DND-41 (cell line): Measurements from ENCODE around the gene CACNA1A.

Experiments used
- EZH2 ChIP-seq: IDR thresholded peaks from 3 replicates; pipeline ENCODE4 v1.6.1; 2012; ENCODE audit warnings: borderline replicate concordance, low read depth, mild to moderate bottlenecking, moderate library complexity, low read length, inconsistent platforms; ENCODE audit not compliant: severe bottlenecking
- TF ChIP-seq, protein P1 (sequence below): IDR thresholded peaks from 2 replicates; pipeline ENCODE4 v1.5.1; 2012; ENCODE audit warnings: borderline replicate concordance, low read length, moderate library complexity, mild to moderate bottlenecking; ENCODE audit not compliant: poor library complexity, severe bottlenecking; ENCODE audit errors: extremely low read depth

DNA sequence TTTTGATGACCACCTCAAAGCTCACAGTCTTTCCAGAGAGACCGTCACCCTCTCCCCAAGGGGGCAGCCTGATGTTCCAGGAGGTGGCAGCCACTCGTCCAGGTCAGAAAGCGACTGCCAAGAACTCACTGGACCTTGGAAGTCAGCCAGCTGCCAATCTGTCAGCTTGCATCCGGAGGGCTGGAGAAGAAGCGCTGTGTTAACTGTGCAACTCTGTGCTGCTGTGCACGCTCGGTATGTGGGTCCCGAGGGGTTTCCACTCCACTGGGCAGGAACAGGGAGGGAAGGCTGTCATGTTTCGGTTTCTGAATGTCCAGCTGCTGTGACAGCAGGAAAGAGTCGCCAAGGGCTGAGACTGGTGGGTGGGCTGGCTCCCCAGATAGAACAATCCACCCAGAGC, 89.2 kb downstream of the CACNA1A start:
- TF ChIP-seq, protein P1, sequence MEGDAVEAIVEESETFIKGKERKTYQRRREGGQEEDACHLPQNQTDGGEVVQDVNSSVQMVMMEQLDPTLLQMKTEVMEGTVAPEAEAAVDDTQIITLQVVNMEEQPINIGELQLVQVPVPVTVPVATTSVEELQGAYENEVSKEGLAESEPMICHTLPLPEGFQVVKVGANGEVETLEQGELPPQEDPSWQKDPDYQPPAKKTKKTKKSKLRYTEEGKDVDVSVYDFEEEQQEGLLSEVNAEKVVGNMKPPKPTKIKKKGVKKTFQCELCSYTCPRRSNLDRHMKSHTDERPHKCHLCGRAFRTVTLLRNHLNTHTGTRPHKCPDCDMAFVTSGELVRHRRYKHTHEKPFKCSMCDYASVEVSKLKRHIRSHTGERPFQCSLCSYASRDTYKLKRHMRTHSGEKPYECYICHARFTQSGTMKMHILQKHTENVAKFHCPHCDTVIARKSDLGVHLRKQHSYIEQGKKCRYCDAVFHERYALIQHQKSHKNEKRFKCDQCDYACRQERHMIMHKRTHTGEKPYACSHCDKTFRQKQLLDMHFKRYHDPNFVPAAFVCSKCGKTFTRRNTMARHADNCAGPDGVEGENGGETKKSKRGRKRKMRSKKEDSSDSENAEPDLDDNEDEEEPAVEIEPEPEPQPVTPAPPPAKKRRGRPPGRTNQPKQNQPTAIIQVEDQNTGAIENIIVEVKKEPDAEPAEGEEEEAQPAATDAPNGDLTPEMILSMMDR: no peak
- TF ChIP-seq EZH2: no peak
